Measurements from ENCODE around the gene ALX3.

The ALX3 gene

GRCh38 chr1:110070282-110070669, 196 bp downstream of the ALX3 start:
- no peak overlapping the region for H3K4me3 ChIP-seq (ENCODE audit: low read length)
- TF ChIP-seq, protein P1, sequence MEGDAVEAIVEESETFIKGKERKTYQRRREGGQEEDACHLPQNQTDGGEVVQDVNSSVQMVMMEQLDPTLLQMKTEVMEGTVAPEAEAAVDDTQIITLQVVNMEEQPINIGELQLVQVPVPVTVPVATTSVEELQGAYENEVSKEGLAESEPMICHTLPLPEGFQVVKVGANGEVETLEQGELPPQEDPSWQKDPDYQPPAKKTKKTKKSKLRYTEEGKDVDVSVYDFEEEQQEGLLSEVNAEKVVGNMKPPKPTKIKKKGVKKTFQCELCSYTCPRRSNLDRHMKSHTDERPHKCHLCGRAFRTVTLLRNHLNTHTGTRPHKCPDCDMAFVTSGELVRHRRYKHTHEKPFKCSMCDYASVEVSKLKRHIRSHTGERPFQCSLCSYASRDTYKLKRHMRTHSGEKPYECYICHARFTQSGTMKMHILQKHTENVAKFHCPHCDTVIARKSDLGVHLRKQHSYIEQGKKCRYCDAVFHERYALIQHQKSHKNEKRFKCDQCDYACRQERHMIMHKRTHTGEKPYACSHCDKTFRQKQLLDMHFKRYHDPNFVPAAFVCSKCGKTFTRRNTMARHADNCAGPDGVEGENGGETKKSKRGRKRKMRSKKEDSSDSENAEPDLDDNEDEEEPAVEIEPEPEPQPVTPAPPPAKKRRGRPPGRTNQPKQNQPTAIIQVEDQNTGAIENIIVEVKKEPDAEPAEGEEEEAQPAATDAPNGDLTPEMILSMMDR (IDR thresholded peaks at IDR 0.05; ENCODE audit: insufficient read depth, low read depth, low read length, missing control alignments), result no peak
- DNase-seq (ENCODE audit: low read depth), result no peak

DNA sequence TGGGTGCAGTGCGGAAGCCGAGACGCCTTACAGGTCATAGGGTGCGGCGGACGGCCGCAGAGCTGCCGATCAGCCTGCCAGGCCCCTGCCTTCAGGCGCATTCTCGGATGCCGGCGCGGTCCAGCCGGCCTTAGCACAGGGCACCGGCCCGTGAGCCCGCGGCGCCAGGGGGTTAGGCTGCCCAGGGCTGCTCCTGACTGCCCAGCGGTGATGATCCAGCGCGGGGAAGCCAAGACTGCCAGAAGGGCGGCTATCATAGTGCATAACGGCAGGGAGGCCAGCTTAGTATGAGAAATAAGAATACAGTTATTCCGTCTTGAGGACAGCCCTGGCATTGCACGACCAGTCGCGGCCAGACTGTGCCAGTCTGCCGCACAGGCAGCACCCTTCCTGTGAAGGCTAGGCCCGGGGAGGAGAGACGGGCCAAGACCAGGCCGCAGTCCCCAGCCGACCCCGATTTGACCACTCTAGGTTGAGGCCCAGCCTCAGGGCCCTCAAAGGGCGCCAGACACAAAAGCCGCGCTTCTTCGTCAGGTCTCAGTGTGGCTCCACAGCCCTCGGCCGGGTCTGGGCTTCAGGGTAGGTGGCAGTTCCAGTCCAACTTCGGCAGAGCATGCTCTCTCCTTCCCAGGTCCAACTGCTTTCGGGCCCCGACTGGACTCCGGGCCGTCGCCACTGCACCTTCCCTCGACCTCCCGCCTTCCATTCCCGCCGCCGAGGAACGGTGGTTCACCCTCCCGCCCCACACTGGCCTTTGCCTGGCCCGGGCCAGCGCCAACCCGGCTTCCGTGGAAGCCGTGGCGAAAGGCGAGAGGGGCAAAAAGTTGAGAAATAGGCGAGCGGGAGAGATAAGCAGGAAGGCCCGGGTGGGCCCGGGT, 829 bp downstream of the ALX3 start:
- DNase-seq (ENCODE audit: low read depth), result no peak
- TF ChIP-seq, protein P1 (IDR thresholded peaks at IDR 0.05; ENCODE audit: insufficient read depth, low read depth, low read length, missing control alignments), result no peak
- no peak overlapping the region for H3K4me3 ChIP-seq (ENCODE audit: low read length)

GRCh38 chr1:110068646-110069403, 1.6 kb downstream of the ALX3 start:
- DNase-seq (ENCODE audit: low read depth), result no peak
- TF ChIP-seq, protein P1 (IDR thresholded peaks at IDR 0.05; ENCODE audit: insufficient read depth, low read depth, low read length, missing control alignments), result no peak
- no peak overlapping the region for H3K4me3 ChIP-seq (ENCODE audit: low read length)

DNA sequence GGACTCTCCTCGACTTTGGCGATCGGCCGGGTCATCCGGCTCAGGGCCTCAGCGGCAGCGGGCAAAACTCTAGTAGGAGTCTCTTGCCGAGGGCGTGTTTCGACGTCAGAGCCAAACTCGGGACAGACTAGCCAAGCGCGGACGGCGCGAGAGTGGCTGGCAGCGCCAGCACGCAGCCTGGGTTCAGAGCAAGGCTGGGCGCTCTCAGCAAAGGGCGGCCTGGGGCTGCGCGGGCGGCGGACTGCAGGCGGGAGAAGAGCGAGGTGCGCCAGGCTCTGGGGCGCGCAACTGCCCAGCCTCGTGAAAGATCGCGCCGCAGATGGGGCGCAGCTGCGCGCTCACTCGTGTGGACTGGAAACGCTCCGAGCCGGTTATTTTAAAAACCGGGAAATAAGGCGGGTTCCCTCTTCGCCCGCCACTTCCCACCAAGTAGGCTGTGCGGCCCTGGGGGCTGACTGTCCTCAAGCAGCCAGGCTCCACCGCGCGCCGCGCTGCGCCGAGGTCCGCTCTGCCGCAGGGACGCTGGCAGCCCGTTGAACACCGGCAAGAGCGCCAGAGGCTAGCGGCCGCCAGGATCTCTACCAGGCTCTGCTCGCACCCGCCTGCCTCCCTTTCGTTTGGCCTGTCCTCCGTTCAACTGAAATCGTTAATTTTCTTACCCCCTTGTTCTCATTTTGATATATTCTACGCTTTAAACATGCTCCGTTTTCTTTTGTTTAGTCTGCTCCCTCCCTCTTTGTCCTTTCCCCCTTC, 2.4 kb downstream of the ALX3 start:
- H3K4me3 ChIP-seq (ENCODE audit: low read length), result no peak overlapping the region
- no peak for DNase-seq (ENCODE audit: low read depth)
- TF ChIP-seq, protein P1 (IDR thresholded peaks at IDR 0.05; ENCODE audit: insufficient read depth, low read depth, low read length, missing control alignments), result no peak

- DNase-seq (ENCODE audit: low read depth), result no peak
- H3K4me3 ChIP-seq (ENCODE audit: low read length), result no peak overlapping the region
- TF ChIP-seq, protein P1 (IDR thresholded peaks at IDR 0.05; ENCODE audit: insufficient read depth, low read depth, low read length, missing control alignments), result no peak
Observed at GRCh38 chr1:110067479-110067892, 3.0 kb downstream of the ALX3 start.

DNA sequence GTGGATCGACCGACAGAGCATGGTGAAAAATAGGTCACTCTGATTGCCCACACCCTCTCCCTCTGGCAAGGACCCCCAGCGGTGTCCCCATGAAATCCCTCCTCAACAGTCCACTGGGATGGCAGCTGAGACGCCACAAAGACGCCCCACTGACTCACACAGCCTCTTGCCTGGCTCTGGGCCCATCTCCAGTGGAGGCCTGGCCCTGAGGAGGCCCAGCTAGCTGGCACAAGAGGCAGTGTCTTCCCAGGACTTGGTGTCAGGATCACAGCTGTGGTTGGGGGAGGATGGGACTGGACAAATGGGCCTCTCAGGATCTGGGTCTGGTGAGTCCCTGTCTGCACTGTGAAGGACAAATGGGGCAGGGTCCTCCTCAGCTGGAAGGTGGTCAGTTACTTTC, 4.6 kb downstream of the ALX3 start:
- TF ChIP-seq, protein P1 (IDR thresholded peaks at IDR 0.05; ENCODE audit: insufficient read depth, low read depth, low read length, missing control alignments), result no peak
- no peak overlapping the region for H3K4me3 ChIP-seq (ENCODE audit: low read length)
- no peak for DNase-seq (ENCODE audit: low read depth)
